GM12878 (cell line): ENCODE measurements around the gene FSTL4. TPM values are rescaled to one million over a fixed set of nuclear protein-coding genes. Genes with fewer than 3 reads are reported as not detected.

Experiments
- ATAC-seq: fragments of 200-7000 bp; cut with Tn5 transposase; 3 replicates; pipeline ENCODE4 v1.9.1; 2020; ENCODE audit warnings: mild to moderate bottlenecking, moderate library complexity
- BruUV-seq: library from RNA; stranded (reverse); fragments of 400-500 nt; replicated peaks from 2 replicates; lab custom pipeline; 2021; lab: Mats Ljungman, UMichigan
- CTCF ChIA-PET: fragments of 300-600 bp; sonication (Branson Sonifier 250); formaldehyde crosslinking; extraction: SDS; loops from one replicate; lab custom pipeline; 2021; ENCODE audit warnings: inconsistent platforms; lab: Yijun Ruan, JAX
- POLR2A ChIA-PET: fragments of 350-600 bp; formaldehyde crosslinking; extraction: SDS; loops from one replicate; lab custom pipeline; 2021; ENCODE audit warnings: inconsistent platforms; lab: Charles Lee
- RAD21 ChIA-PET: fragments of 300-600 bp; sonication (Branson Sonifier 250); formaldehyde crosslinking; loops from one replicate; lab custom pipeline; 2023; ENCODE audit warnings: antibody characterized with exemption; ENCODE audit not compliant: unreplicated experiment; lab: Charles Lee
- SMC1A ChIA-PET: fragments of 300-600 bp; sonication (Branson Sonifier 250); formaldehyde crosslinking; loops from one replicate; lab custom pipeline; 2023; ENCODE audit not compliant: unreplicated experiment, uncharacterized antibody; lab: Charles Lee
- DNase-seq: peaks from one replicate; pipeline ENCODE4 v3.0.0-alpha.2; 2011; ENCODE audit warnings: low read depth, low spot score
- FAIRE-seq: peaks from 3 replicates; lab custom pipeline; 2011; peaks lifted over from hg19 to GRCh38; lab: Jason Lieb, UNC
- H2AFZ ChIP-seq: 2 replicates; pipeline ENCODE4 v1.6.0; 2011; ENCODE audit warnings: low read depth, low read length, control low read depth; ENCODE audit not compliant: control insufficient read depth
- H3K27ac ChIP-seq: 2 replicates; pipeline ENCODE4 v1.5.1; 2011; ENCODE audit warnings: control low read depth; ENCODE audit not compliant: control insufficient read depth, insufficient read depth
- H3K27me3 ChIP-seq, 2 experiments: replicated peaks in 1 of 2; 2 replicates each; pipeline versions ENCODE4 v1.6.0 to v1.6.1; 2011; ENCODE audit warnings: low read length in 1 of 2; ENCODE audit not compliant: control insufficient read depth in 2 of 2, insufficient read depth in 2 of 2
- H3K36me3 ChIP-seq, 2 experiments: 2 replicates each; pipeline ENCODE4 v1.5.1; 2011; ENCODE audit warnings: low read length in 1 of 2; ENCODE audit not compliant: control insufficient read depth in 2 of 2, insufficient read depth in 2 of 2
- H3K4me1 ChIP-seq: 2 replicates; pipeline ENCODE4 v1.6.1; 2011; ENCODE audit warnings: mild to moderate bottlenecking, low read length, moderate library complexity, mixed read lengths; ENCODE audit not compliant: control insufficient read depth, insufficient read depth
- H3K4me2 ChIP-seq: 2 replicates; pipeline ENCODE4 v1.6.0; 2011; ENCODE audit warnings: control low read depth; ENCODE audit not compliant: control insufficient read depth, insufficient read depth
- H3K4me3 ChIP-seq: fragments of 200-600 bp; sonication (generic); 2 replicates; pipeline ENCODE4 v1.5.1; 2016
- H3K79me2 ChIP-seq: 2 replicates; pipeline ENCODE4 v1.6.0; 2011; ENCODE audit warnings: low read length; ENCODE audit not compliant: control insufficient read depth, insufficient read depth
- H3K9ac ChIP-seq: 2 replicates; pipeline ENCODE4 v1.8.0; 2011; ENCODE audit warnings: low read length, control low read depth, mixed read lengths; ENCODE audit not compliant: control insufficient read depth, insufficient read depth
- H3K9me3 ChIP-seq: replicated peaks from 3 replicates; pipeline ENCODE4 v1.5.1; 2011; ENCODE audit warnings: mild to moderate bottlenecking, low read length; ENCODE audit not compliant: control insufficient read depth, insufficient read depth
- H4K20me1 ChIP-seq: 2 replicates; pipeline ENCODE4 v1.6.0; 2011; ENCODE audit not compliant: control insufficient read depth, insufficient read depth
- ATF7 ChIP-seq: fragments of 450-650 bp; IDR thresholded peaks from 2 replicates; pipeline ENCODE4 v1.6.1; 2016; ENCODE audit warnings: low read depth, mild to moderate bottlenecking
- BRCA1 ChIP-seq: IDR thresholded peaks from 2 replicates; pipeline ENCODE4 v1.6.1; 2011; ENCODE audit warnings: low read depth, low read length, improper control_type of control experiment
- CBFB ChIP-seq: IDR thresholded peaks from 2 replicates; pipeline ENCODE4 v1.6.1; 2016; ENCODE audit warnings: antibody characterized with exemption, low read depth
- DPF2 ChIP-seq: fragments of 450-650 bp; IDR thresholded peaks from 2 replicates; pipeline ENCODE4 v1.6.1; 2017; ENCODE audit warnings: mild to moderate bottlenecking
- MYB ChIP-seq: fragments of 150-350 bp; IDR thresholded peaks from 2 replicates; pipeline ENCODE4 v1.6.1; 2014; ENCODE audit warnings: mild to moderate bottlenecking, low read depth, low read length, borderline replicate concordance
- NR2C2 ChIP-seq: IDR thresholded peaks from 2 replicates; pipeline ENCODE4 v1.6.1; 2011; ENCODE audit warnings: borderline replicate concordance, low read depth; ENCODE audit not compliant: control insufficient read depth, insufficient read length
- PML ChIP-seq: IDR thresholded peaks from 2 replicates; pipeline ENCODE4 v1.6.1; 2012; ENCODE audit warnings: low read length, inconsistent platforms
- POLR2AphosphoS5 ChIP-seq: IDR thresholded peaks from 2 replicates; pipeline ENCODE4 v1.6.1; 2011; ENCODE audit warnings: mild to moderate bottlenecking, low read length, inconsistent platforms
- WGBS: methylation state at CpG from one replicate; pipeline ENCODE4 v1.1.6; 2016; ENCODE audit warnings: low lambda C conversion rate; ENCODE audit not compliant: insufficient replicate concordance, insufficient coverage; ENCODE audit errors: missing lambda C conversion rate; 5-methylcytosine and 5-hydroxymethylcytosine counted together
- in situ Hi-C: fragments of 300-500 bp; cut with MboI; formaldehyde crosslinking; loops from 9 replicates; pipeline ENCODE4 v1.14.3; 2018; ENCODE audit warnings: mixed read lengths
- intact Hi-C: fragments of 100-400 bp; cut with micrococcal nuclease; formaldehyde crosslinking; loops from one replicate; pipeline ENCODE4 v1.14.2; 2022; ENCODE audit not compliant: unreplicated experiment
- polyA plus RNA-seq, 11 experiments: library from polyadenylated mRNA; depleted of rRNA in 4 of 11; unstranded in 6 of 11; stranded (reverse) in 5 of 11; fragments of >200 nt; fragmentation: Nextera tagmentation in 4 of 11; fragmentation: Illumina TruSeq in 1 of 11; extraction: Ambion mirVana in 4 of 11; extraction: Trizol in 1 of 11; gene quantifications; 1 replicate in 1 of 11; 2 replicates in 10 of 11; pipeline versions ENCODE4 v1.2.1 to v1.2.3, GENCODE V29; 2011 to 2016; ENCODE audit warnings: inconsistent platforms in 2 of 11, missing spikeins in 2 of 11, low read depth in 1 of 11
- total RNA-seq, 4 experiments: library from RNA; depleted of rRNA in 3 of 4; stranded (reverse); fragments of >200 nt in 3 of 4; fragmentation: Illumina TruSeq in 1 of 4; extraction: Trizol in 1 of 4; gene quantifications; 2 replicates each; pipeline versions ENCODE4 v1.2.1 to v1.2.3, GENCODE V29; 2013 to 2021
- TF ChIP-seq, protein P1 (sequence below): IDR thresholded peaks from 2 replicates; pipeline ENCODE4 v1.6.1; 2012; ENCODE audit warnings: low read length, inconsistent platforms
- TF ChIP-seq, protein P2 (sequence below): fragments of 450-650 bp; IDR thresholded peaks from 2 replicates; pipeline ENCODE4 v1.6.1; 2017; ENCODE audit warnings: mild to moderate bottlenecking
- TF ChIP-seq, protein P3 (sequence below): IDR thresholded peaks from 2 replicates; pipeline ENCODE4 v1.6.1; 2011; ENCODE audit warnings: mild to moderate bottlenecking, low read depth, low read length, moderate library complexity; ENCODE audit not compliant: insufficient replicate concordance
- TF ChIP-seq, protein P4 (sequence below): fragments of 450-650 bp; IDR thresholded peaks from 2 replicates; pipeline ENCODE4 v1.6.1; 2018; ENCODE audit warnings: mild to moderate bottlenecking, low read depth, moderate library complexity; ENCODE audit not compliant: partially characterized antibody
- TF ChIP-seq, protein P5 (sequence below): IDR thresholded peaks from 2 replicates; pipeline ENCODE4 v1.6.1; 2011; ENCODE audit warnings: borderline replicate concordance, low read depth, mild to moderate bottlenecking, moderate library complexity, mixed read lengths, low read length; ENCODE audit not compliant: insufficient read depth; ENCODE audit errors: extremely low read length
- TF ChIP-seq, protein P6 (sequence below): fragments of 450-650 bp; IDR thresholded peaks from 2 replicates; pipeline ENCODE4 v1.6.1; 2017; ENCODE audit warnings: low read depth, mild to moderate bottlenecking, moderate library complexity

FSTL4 gene
- total and polyA plus RNA-seq, 10 of the 15 experiments (the other 5 are each of a cell fraction or from before 2014, with no cell fraction given), result 0.01 to 0.79 (median 0.21) TPM; not detected in 6

DNA sequence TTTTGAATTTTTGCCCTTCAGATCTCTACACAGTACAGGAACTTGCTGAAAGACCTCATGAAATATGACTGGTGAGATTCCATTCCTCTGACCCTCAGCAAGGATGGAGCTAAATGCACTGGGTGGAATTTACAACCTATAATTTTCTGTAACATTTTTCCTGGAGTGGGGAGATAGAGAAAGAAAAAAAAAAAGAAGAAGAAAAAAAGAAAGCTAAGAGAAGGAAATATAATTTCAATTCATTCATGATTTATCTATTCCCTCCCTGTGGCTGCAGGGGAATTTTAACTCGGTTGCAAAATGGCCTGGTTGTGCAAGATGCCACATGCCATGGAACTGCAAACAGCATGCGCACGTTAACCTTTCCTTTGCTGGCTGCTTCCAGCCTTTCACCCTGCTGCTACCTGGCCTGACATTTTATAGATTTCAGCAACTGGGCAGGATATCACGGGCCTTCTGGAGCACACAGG, 155.4 kb downstream of the FSTL4 start:
- ATAC-seq, result no peak
- Histone ChIP-seq H3K9me3 (no peaks in the 10 kb centered on the region), H3K36me3 (no peaks in the 10 kb centered on the region), H3K27ac (no peak overlapping the region), H4K20me1 (no peaks in the 10 kb centered on the region), H3K4me1 (no peaks in the 10 kb centered on the region), H3K4me2 (no peak overlapping the region), H3K27me3 (no peaks in the 10 kb centered on the region; a peak in 2 of 4 replicates), H2AFZ (no peak overlapping the region), H3K79me2 (no peaks in the 10 kb centered on the region), H3K9ac (no peak overlapping the region), H3K4me3 (no peak overlapping the region)
- no peak for DNase-seq
- intact Hi-C loops (no loop called here), in situ Hi-C loops (no loop called here)
- 41% methylated on average over 4 of the region's 4 CpGs for WGBS
- no peak for FAIRE-seq
- BruUV-seq, result no TSS peak
- ChIA-PET RAD21 (interaction anchor here (0.8 kb wide), 1 partner anchor 343 kb away, joined by 3 read pairs; no protein-coding TSS in a partner anchor), CTCF (interaction anchor here (0.9 to 2.6 kb wide), 5 partner anchors 25 to 346 kb away, joined by 3 to 7 read pairs (median 4); no protein-coding TSS in a partner anchor), SMC1A (interaction anchor here (1.4 kb wide), 1 partner anchor 30 kb away, joined by 4 read pairs; no protein-coding TSS in a partner anchor), POLR2A (no interaction called here)
- TF ChIP-seq, protein P1, sequence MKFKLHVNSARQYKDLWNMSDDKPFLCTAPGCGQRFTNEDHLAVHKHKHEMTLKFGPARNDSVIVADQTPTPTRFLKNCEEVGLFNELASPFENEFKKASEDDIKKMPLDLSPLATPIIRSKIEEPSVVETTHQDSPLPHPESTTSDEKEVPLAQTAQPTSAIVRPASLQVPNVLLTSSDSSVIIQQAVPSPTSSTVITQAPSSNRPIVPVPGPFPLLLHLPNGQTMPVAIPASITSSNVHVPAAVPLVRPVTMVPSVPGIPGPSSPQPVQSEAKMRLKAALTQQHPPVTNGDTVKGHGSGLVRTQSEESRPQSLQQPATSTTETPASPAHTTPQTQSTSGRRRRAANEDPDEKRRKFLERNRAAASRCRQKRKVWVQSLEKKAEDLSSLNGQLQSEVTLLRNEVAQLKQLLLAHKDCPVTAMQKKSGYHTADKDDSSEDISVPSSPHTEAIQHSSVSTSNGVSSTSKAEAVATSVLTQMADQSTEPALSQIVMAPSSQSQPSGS, result no peak
- TF ChIP-seq CBFB, result no peak
- TF ChIP-seq, protein P2, sequence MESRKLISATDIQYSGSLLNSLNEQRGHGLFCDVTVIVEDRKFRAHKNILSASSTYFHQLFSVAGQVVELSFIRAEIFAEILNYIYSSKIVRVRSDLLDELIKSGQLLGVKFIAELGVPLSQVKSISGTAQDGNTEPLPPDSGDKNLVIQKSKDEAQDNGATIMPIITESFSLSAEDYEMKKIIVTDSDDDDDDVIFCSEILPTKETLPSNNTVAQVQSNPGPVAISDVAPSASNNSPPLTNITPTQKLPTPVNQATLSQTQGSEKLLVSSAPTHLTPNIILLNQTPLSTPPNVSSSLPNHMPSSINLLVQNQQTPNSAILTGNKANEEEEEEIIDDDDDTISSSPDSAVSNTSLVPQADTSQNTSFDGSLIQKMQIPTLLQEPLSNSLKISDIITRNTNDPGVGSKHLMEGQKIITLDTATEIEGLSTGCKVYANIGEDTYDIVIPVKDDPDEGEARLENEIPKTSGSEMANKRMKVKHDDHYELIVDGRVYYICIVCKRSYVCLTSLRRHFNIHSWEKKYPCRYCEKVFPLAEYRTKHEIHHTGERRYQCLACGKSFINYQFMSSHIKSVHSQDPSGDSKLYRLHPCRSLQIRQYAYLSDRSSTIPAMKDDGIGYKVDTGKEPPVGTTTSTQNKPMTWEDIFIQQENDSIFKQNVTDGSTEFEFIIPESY, result no peak
- TF ChIP-seq NR2C2, result no peak
- TF ChIP-seq, protein P3, sequence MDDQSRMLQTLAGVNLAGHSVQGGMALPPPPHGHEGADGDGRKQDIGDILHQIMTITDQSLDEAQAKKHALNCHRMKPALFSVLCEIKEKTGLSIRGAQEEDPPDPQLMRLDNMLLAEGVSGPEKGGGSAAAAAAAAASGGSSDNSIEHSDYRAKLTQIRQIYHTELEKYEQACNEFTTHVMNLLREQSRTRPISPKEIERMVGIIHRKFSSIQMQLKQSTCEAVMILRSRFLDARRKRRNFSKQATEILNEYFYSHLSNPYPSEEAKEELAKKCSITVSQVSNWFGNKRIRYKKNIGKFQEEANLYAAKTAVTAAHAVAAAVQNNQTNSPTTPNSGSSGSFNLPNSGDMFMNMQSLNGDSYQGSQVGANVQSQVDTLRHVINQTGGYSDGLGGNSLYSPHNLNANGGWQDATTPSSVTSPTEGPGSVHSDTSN, result no peak
- TF ChIP-seq, protein P4, sequence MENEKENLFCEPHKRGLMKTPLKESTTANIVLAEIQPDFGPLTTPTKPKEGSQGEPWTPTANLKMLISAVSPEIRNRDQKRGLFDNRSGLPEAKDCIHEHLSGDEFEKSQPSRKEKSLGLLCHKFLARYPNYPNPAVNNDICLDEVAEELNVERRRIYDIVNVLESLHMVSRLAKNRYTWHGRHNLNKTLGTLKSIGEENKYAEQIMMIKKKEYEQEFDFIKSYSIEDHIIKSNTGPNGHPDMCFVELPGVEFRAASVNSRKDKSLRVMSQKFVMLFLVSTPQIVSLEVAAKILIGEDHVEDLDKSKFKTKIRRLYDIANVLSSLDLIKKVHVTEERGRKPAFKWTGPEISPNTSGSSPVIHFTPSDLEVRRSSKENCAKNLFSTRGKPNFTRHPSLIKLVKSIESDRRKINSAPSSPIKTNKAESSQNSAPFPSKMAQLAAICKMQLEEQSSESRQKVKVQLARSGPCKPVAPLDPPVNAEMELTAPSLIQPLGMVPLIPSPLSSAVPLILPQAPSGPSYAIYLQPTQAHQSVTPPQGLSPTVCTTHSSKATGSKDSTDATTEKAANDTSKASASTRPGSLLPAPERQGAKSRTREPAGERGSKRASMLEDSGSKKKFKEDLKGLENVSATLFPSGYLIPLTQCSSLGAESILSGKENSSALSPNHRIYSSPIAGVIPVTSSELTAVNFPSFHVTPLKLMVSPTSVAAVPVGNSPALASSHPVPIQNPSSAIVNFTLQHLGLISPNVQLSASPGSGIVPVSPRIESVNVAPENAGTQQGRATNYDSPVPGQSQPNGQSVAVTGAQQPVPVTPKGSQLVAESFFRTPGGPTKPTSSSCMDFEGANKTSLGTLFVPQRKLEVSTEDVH, result no peak
- TF ChIP-seq, protein P5, sequence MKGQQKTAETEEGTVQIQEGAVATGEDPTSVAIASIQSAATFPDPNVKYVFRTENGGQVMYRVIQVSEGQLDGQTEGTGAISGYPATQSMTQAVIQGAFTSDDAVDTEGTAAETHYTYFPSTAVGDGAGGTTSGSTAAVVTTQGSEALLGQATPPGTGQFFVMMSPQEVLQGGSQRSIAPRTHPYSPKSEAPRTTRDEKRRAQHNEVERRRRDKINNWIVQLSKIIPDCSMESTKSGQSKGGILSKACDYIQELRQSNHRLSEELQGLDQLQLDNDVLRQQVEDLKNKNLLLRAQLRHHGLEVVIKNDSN, result no peak
- no peak for TF ChIP-seq DPF2
- no peak for TF ChIP-seq PML
- TF ChIP-seq POLR2AphosphoS5, result no peak
- TF ChIP-seq, protein P6, sequence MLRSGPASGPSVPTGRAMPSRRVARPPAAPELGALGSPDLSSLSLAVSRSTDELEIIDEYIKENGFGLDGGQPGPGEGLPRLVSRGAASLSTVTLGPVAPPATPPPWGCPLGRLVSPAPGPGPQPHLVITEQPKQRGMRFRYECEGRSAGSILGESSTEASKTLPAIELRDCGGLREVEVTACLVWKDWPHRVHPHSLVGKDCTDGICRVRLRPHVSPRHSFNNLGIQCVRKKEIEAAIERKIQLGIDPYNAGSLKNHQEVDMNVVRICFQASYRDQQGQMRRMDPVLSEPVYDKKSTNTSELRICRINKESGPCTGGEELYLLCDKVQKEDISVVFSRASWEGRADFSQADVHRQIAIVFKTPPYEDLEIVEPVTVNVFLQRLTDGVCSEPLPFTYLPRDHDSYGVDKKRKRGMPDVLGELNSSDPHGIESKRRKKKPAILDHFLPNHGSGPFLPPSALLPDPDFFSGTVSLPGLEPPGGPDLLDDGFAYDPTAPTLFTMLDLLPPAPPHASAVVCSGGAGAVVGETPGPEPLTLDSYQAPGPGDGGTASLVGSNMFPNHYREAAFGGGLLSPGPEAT, result no peak
- TF ChIP-seq MYB, result no peak
- TF ChIP-seq ATF7, result no peak
- TF ChIP-seq BRCA1, result no peak
